K562 (cell line): ENCODE results near the gene CCDC88A. TPM values are rescaled to one million over a fixed set of nuclear protein-coding genes. Genes with fewer than 3 reads are reported as not detected.

Experiments
- ATAC-seq: fragments of 200-7000 bp; cut with Tn5 transposase; 3 replicates; pipeline ENCODE4 v1.9.1; 2020; ENCODE audit warnings: moderate library complexity
- BruUV-seq: library from RNA; stranded (reverse); fragments of 400-500 nt; replicated peaks from 2 replicates; lab custom pipeline; 2021; lab: Mats Ljungman, UMichigan
- CTCF ChIA-PET: fragments of 300-600 bp; formaldehyde crosslinking; extraction: SDS; loops from one replicate; lab custom pipeline; 2021; ENCODE audit warnings: low intra/inter-chr PET ratio; lab: Yijun Ruan, JAX
- POLR2A ChIA-PET: fragments of 300-600, 350-650 bp; sonication (Branson Sonifier 250); formaldehyde crosslinking; extraction: SDS; loops from one replicate; lab custom pipeline; 2021; ENCODE audit warnings: antibody characterized with exemption, inconsistent platforms; lab: Yijun Ruan, JAX
- DNase-seq, 4 experiments: peaks; one replicate each; pipeline versions ENCODE4 v3.0.0 to v3.0.0-alpha.2; 2011 to 2018; ENCODE audit warnings: low spot score in 3 of 4, mixed read lengths in 3 of 4; ENCODE audit errors: extremely low read depth in 1 of 4
- FAIRE-seq: peaks from 2 replicates; lab custom pipeline; 2011; peaks lifted over from hg19 to GRCh38; lab: Jason Lieb, UNC
- H2AFZ ChIP-seq: 2 replicates; pipeline ENCODE4 v1.6.0; 2011; ENCODE audit warnings: low read depth, low read length, control low read depth, inconsistent platforms
- H3K27ac ChIP-seq: fragments of 200-600 bp; 3 replicates; pipeline ENCODE4 v1.8.0; 2011; ENCODE audit warnings: low read depth, mild to moderate bottlenecking, control low read depth, inconsistent platforms, low read length, moderate library complexity, mixed read lengths; ENCODE audit errors: extremely low read depth
- H3K27me3 ChIP-seq, 2 experiments: fragments of 300-600 bp in 1 of 2; 2 replicates in 1 of 2; 3 replicates in 1 of 2; pipeline versions ENCODE4 v1.6.0 to v1.8.0; 2011; ENCODE audit warnings: inconsistent platforms in 2 of 2, low read length in 2 of 2, mild to moderate bottlenecking in 1 of 2, mixed read lengths in 1 of 2, moderate library complexity in 1 of 2; ENCODE audit not compliant: control insufficient read depth in 2 of 2, insufficient read depth in 2 of 2
- H3K36me3 ChIP-seq: fragments of 300-600 bp; 3 replicates; pipeline ENCODE4 v1.8.0; 2011; ENCODE audit warnings: mild to moderate bottlenecking, low read length, inconsistent platforms; ENCODE audit not compliant: control insufficient read depth, insufficient read depth
- H3K4me1 ChIP-seq, 2 experiments: fragments of 200-600 bp in 1 of 2; replicated peaks in 1 of 2; 2 replicates in 1 of 2; 3 replicates in 1 of 2; pipeline versions ENCODE4 v1.5.1 to v1.8.0; 2011; ENCODE audit warnings: inconsistent platforms in 2 of 2, low read length in 2 of 2, mild to moderate bottlenecking in 1 of 2, mixed read lengths in 1 of 2, moderate library complexity in 1 of 2; ENCODE audit not compliant: control insufficient read depth in 2 of 2, insufficient read depth in 2 of 2
- H3K4me2 ChIP-seq: 2 replicates; pipeline ENCODE4 v1.6.1; 2011; ENCODE audit warnings: low read length, control low read depth, inconsistent platforms, mixed read lengths; ENCODE audit not compliant: insufficient read depth
- H3K4me3 ChIP-seq: fragments of 200-600 bp; sonication (generic), shearing (Covaris generic); 2 replicates; pipeline ENCODE4 v1.5.1; 2016; ENCODE audit warnings: control low read depth, inconsistent platforms
- H3K79me2 ChIP-seq: fragments of 200-600 bp; 3 replicates; pipeline ENCODE4 v1.8.0; 2011; ENCODE audit warnings: low read length, inconsistent platforms; ENCODE audit not compliant: control insufficient read depth, insufficient read depth
- H3K9ac ChIP-seq, 2 experiments: 2 replicates each; pipeline versions ENCODE4 v1.6.0 to v1.6.1; 2011; ENCODE audit warnings: low read depth in 2 of 2, low read length in 2 of 2, control low read depth in 1 of 2, inconsistent platforms in 1 of 2, mild to moderate bottlenecking in 1 of 2, mixed read lengths in 1 of 2; ENCODE audit not compliant: insufficient read depth in 1 of 2
- H3K9me1 ChIP-seq: one replicate; pipeline ENCODE4 v1.6.0; 2011; ENCODE audit warnings: inconsistent platforms, mild to moderate bottlenecking, low read length, moderate library complexity; ENCODE audit not compliant: control insufficient read depth, insufficient read depth
- H3K9me3 ChIP-seq: replicated peaks from 2 replicates; pipeline ENCODE4 v1.5.1; 2011; ENCODE audit warnings: low read depth, low read length, inconsistent platforms; ENCODE audit not compliant: control insufficient read depth, insufficient read depth
- H4K20me1 ChIP-seq: replicated peaks from 2 replicates; pipeline ENCODE4 v1.6.1; 2011; ENCODE audit warnings: low read length, inconsistent platforms, mixed read lengths; ENCODE audit not compliant: control insufficient read depth, insufficient read depth
- CREM ChIP-seq: IDR thresholded peaks from 2 replicates; pipeline ENCODE4 v1.6.1; 2014; ENCODE audit warnings: antibody characterized with exemption, low read depth
- ETV5 ChIP-seq: sonication (generic); formaldehyde crosslinking; IDR thresholded peaks from 2 replicates; pipeline ENCODE4 v1.4.0; 2020; ENCODE audit warnings: low read depth, mild to moderate bottlenecking, missing genetic modification reagents
- FIP1L1 ChIP-seq: fragments of 200-400 bp; formaldehyde crosslinking; IDR thresholded peaks from 2 replicates; pipeline ENCODE4 v1.6.1; 2018; ENCODE audit warnings: mild to moderate bottlenecking, low read depth, low read length; ENCODE audit not compliant: poor library complexity, severe bottlenecking
- FOXA3 ChIP-seq, 2 experiments: fragments of 450-650 bp in 1 of 2; sonication (generic) in 1 of 2; formaldehyde crosslinking; IDR thresholded peaks in 1 of 2; conservative IDR thresholded peaks in 1 of 2; 2 replicates each; pipeline versions ENCODE4 v1.4.0 to v1.8.0; 2020 to 2022; ENCODE audit warnings: mild to moderate bottlenecking in 2 of 2, missing genetic modification reagents in 1 of 2
- HCFC1 ChIP-seq: IDR thresholded peaks from 2 replicates; pipeline ENCODE4 v1.6.1; 2012; ENCODE audit warnings: low read depth, low read length, improper control_type of control experiment
- MTA2 ChIP-seq: fragments of 450-650 bp; IDR thresholded peaks from 2 replicates; pipeline ENCODE4 v1.6.1; 2016; ENCODE audit warnings: low read depth
- MYBL2 ChIP-seq, 2 experiments: fragments of 450-650 bp in 1 of 2; sonication (generic) in 1 of 2; formaldehyde crosslinking in 1 of 2; IDR thresholded peaks; 2 replicates each; pipeline versions ENCODE4 v1.6.1 to v1.8.1; 2017 to 2022; ENCODE audit warnings: borderline replicate concordance in 1 of 2, inconsistent platforms in 1 of 2, low read depth in 1 of 2, mild to moderate bottlenecking in 1 of 2, missing genetic modification reagents in 1 of 2, moderate library complexity in 1 of 2
- NFRKB ChIP-seq: fragments of 450-650 bp; IDR thresholded peaks from 2 replicates; pipeline ENCODE4 v1.6.1; 2016; ENCODE audit warnings: low read depth
- SRF ChIP-seq, 2 experiments: fragments of 250-450, 450-650 bp in 1 of 2; sonication (Bioruptor Pico) in 1 of 2; sonication (generic) in 1 of 2; formaldehyde crosslinking; IDR thresholded peaks; 2 replicates each; pipeline versions ENCODE4 v1.5.0 to v1.5.1; 2020 to 2022; ENCODE audit warnings: mild to moderate bottlenecking in 1 of 2, missing genetic modification reagents in 1 of 2
- SUPT5H ChIP-seq: fragments of 450-650 bp; IDR thresholded peaks from 2 replicates; pipeline ENCODE4 v1.6.1; 2016
- TCF3 ChIP-seq: sonication (generic); formaldehyde crosslinking; IDR thresholded peaks from 2 replicates; pipeline ENCODE4 v1.4.0; 2020; ENCODE audit warnings: mild to moderate bottlenecking, missing genetic modification reagents
- ZFP1 ChIP-seq: fragments of 450-650 bp; formaldehyde crosslinking; IDR thresholded peaks from 2 replicates; pipeline ENCODE4 v1.4.0; 2020; ENCODE audit warnings: mild to moderate bottlenecking, mixed read lengths
- ZNF551 ChIP-seq: fragments of 250-450 bp; sonication (Bioruptor Pico); IDR thresholded peaks from 2 replicates; pipeline ENCODE4 v1.5.0; 2021; ENCODE audit warnings: mild to moderate bottlenecking, moderate library complexity
- ZZZ3 ChIP-seq: fragments of 450-650 bp; IDR thresholded peaks from 2 replicates; pipeline ENCODE4 v1.6.1; 2016; ENCODE audit warnings: antibody characterized with exemption, mild to moderate bottlenecking, moderate library complexity
- WGBS: fragments of 100-300 bp; shearing (Covaris generic); methylation state at CpG from one replicate; pipeline ENCODE4 v1.1.6; 2016; ENCODE audit warnings: low coverage, mixed read lengths; ENCODE audit not compliant: insufficient coverage; ENCODE audit errors: missing lambda C conversion rate; 5-methylcytosine and 5-hydroxymethylcytosine counted together
- in situ Hi-C: fragments of 300-500 bp; cut with MboI; formaldehyde crosslinking; loops from 4 replicates; pipeline ENCODE4 v1.15.0; 2018; ENCODE audit warnings: inconsistent platforms, mixed read lengths
- intact Hi-C: fragments of 100-400 bp; cut with micrococcal nuclease; formaldehyde crosslinking; loops from 2 replicates; pipeline ENCODE4 v1.14.2; 2022
- polyA plus RNA-seq, 8 experiments: library from polyadenylated mRNA; depleted of rRNA in 4 of 8; stranded (reverse) in 5 of 8; unstranded in 3 of 8; fragments of >200 nt; fragmentation: Nextera tagmentation in 2 of 8; fragmentation: Illumina TruSeq in 1 of 8; extraction: Ambion mirVana in 2 of 8; extraction: Trizol in 1 of 8; gene quantifications; 2 replicates each; pipeline versions ENCODE4 v1.2.1 to v1.2.3, GENCODE V29; 2011 to 2014; ENCODE audit warnings: inconsistent platforms in 1 of 8, missing spikeins in 1 of 8
- total RNA-seq, 7 experiments: library from RNA; depleted of rRNA in 6 of 7; stranded (reverse); fragments of >200 nt in 6 of 7; fragmentation: Illumina TruSeq in 2 of 7; extraction: Trizol in 2 of 7; gene quantifications; 2 replicates each; pipeline versions ENCODE4 v1.2.1 to v1.2.3, GENCODE V29; 2011 to 2021; ENCODE audit warnings: low replicate concordance in 1 of 7
- TF ChIP-seq, protein P1 (sequence below): fragments of 250-450 bp; sonication (Bioruptor Pico); IDR thresholded peaks from 2 replicates; pipeline ENCODE4 v1.8.0; 2021; ENCODE audit warnings: mild to moderate bottlenecking, moderate library complexity
- TF ChIP-seq, protein P2 (sequence below): fragments of 200-800 bp; sonication (Bioruptor generic); IDR thresholded peaks from 2 replicates; pipeline ENCODE4 v1.6.1; 2017; ENCODE audit warnings: missing genetic modification characterization, missing compliant biosample characterization
- TF ChIP-seq, protein P3 (sequence below), 2 experiments: IDR thresholded peaks; 2 replicates each; pipeline ENCODE4 v1.6.1; 2012; ENCODE audit warnings: improper control_type of control experiment in 2 of 2, low read depth in 2 of 2, low read length in 2 of 2, borderline replicate concordance in 1 of 2

CCDC88A gene
- total and polyA plus RNA-seq, 9 of the 15 experiments (the other 6 are each of a cell fraction or from before 2014, with no cell fraction given): 29.3 to 102 (median 55.6) TPM

DNA sequence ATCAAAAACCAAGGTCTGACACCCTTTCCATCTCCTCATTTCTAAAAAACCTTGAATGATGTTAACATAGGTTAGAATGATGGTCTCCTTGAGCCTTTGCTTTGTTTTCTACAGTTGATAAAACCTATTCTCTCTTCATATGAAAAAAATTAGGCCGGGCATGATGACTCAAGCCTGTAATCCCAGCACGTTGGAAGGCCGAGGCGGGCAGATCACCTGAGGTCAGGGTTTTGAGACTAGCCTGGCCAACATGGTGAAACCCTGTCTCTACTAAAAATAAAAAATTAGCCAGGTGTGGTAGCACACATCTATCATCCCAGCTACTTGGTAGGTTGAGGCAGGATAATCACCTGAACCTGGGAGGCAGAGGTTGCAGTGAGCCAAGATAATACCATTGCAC is 49.4 kb downstream of the CCDC88A start:
- Histone ChIP-seq H2AFZ (no peak overlapping the region), H3K9me3 (no peaks in the 10 kb centered on the region), H3K4me2 (no peak overlapping the region), H3K27ac (no peak overlapping the region), H3K79me2 (no peaks in the 10 kb centered on the region), H3K9ac (no peak overlapping the region), H3K4me1 (peaks cover 0 to 7% of the 10 kb centered on the region in 2 experiments; a peak in 2 of 5 replicates), H3K4me3 (no peak overlapping the region), H3K27me3 (no peaks in the 10 kb centered on the region), H3K9me1 (no peaks in the 10 kb centered on the region), H3K36me3 (peaks cover 33% of the 10 kb centered on the region; the same call in 2 of the 3 replicates), H4K20me1 (no peaks in the 10 kb centered on the region)
- DNase-seq: no peak
- intact Hi-C loops (no loop called here), in situ Hi-C loops (no loop called here)
- TF ChIP-seq SRF (CRISPR knock-in tag; IDR thresholded peaks at IDR 0.05) (no peak), FOXA3 (CRISPR knock-in tag; conservative IDR thresholded peaks at IDR 0.05 in 1 of 2, IDR thresholded peaks at IDR 0.05 in 1 of 2) (no peak), MYBL2 (IDR thresholded peaks at IDR 0.05; ENCODE audit: low read depth) (no peak), MYBL2 (CRISPR knock-in tag; IDR thresholded peaks at IDR 0.05; ENCODE audit: borderline replicate concordance) (no peak), SUPT5H (no peak), CREM (no peak), TCF3 (CRISPR knock-in tag) (no peak), MTA2 (no peak), FIP1L1 (no peak), ETV5 (CRISPR knock-in tag) (no peak), HCFC1 (no peak), ZNF551 (CRISPR knock-in tag) (no peak), ZZZ3 (no peak), NFRKB (no peak), ZFP1 (CRISPR knock-in tag) (no peak)
- TF ChIP-seq, protein P1, sequence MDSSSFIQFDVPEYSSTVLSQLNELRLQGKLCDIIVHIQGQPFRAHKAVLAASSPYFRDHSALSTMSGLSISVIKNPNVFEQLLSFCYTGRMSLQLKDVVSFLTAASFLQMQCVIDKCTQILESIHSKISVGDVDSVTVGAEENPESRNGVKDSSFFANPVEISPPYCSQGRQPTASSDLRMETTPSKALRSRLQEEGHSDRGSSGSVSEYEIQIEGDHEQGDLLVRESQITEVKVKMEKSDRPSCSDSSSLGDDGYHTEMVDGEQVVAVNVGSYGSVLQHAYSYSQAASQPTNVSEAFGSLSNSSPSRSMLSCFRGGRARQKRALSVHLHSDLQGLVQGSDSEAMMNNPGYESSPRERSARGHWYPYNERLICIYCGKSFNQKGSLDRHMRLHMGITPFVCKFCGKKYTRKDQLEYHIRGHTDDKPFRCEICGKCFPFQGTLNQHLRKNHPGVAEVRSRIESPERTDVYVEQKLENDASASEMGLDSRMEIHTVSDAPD (CRISPR knock-in tag): no peak
- TF ChIP-seq, protein P2, sequence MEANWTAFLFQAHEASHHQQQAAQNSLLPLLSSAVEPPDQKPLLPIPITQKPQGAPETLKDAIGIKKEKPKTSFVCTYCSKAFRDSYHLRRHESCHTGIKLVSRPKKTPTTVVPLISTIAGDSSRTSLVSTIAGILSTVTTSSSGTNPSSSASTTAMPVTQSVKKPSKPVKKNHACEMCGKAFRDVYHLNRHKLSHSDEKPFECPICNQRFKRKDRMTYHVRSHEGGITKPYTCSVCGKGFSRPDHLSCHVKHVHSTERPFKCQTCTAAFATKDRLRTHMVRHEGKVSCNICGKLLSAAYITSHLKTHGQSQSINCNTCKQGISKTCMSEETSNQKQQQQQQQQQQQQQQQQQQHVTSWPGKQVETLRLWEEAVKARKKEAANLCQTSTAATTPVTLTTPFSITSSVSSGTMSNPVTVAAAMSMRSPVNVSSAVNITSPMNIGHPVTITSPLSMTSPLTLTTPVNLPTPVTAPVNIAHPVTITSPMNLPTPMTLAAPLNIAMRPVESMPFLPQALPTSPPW (CRISPR knock-in tag): no peak
- TF ChIP-seq, protein P3, sequence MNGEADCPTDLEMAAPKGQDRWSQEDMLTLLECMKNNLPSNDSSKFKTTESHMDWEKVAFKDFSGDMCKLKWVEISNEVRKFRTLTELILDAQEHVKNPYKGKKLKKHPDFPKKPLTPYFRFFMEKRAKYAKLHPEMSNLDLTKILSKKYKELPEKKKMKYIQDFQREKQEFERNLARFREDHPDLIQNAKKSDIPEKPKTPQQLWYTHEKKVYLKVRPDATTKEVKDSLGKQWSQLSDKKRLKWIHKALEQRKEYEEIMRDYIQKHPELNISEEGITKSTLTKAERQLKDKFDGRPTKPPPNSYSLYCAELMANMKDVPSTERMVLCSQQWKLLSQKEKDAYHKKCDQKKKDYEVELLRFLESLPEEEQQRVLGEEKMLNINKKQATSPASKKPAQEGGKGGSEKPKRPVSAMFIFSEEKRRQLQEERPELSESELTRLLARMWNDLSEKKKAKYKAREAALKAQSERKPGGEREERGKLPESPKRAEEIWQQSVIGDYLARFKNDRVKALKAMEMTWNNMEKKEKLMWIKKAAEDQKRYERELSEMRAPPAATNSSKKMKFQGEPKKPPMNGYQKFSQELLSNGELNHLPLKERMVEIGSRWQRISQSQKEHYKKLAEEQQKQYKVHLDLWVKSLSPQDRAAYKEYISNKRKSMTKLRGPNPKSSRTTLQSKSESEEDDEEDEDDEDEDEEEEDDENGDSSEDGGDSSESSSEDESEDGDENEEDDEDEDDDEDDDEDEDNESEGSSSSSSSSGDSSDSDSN (IDR thresholded peaks at IDR 0.05; ENCODE audit: borderline replicate concordance in 1 of 2, low read depth in 2 of 2, low read length in 2 of 2): no peak
- no TSS peak for BruUV-seq
- ChIA-PET POLR2A (no interaction called here), CTCF (no interaction called here)
- ATAC-seq: no peak
- FAIRE-seq: no peak
- 98% methylated on average over 4 of the region's 4 CpGs for WGBS
